ENCODE measurements around the gene DNAJB14.

GRCh38 chr4:99876946-99877345 is 69.5 kb downstream of the DNAJB14 start:
- TF ChIP-seq CTCF (IDR thresholded peaks at IDR 0.05) (no peak), POLR2A (IDR thresholded peaks at IDR 0.05) (no peak)

All from stomach (tissue), 4 donors.